Stimulated activated naive CD4-positive, alpha-beta T cell treated with Interleukin-2 at 50 U/mL for 16 hours (primary cell): ENCODE measurements around the gene OR2AP1.
"Not testable (repeated sequence)": the region's sequence is repeated elsewhere in the genome, so short reads cannot be mapped to it uniquely, and the experiment has no call there.

Source experiments
- DNase-seq: peaks from one replicate; lab custom pipeline; 2025; lab: John Stamatoyannopoulos, UW

The OR2AP1 gene

DNA sequence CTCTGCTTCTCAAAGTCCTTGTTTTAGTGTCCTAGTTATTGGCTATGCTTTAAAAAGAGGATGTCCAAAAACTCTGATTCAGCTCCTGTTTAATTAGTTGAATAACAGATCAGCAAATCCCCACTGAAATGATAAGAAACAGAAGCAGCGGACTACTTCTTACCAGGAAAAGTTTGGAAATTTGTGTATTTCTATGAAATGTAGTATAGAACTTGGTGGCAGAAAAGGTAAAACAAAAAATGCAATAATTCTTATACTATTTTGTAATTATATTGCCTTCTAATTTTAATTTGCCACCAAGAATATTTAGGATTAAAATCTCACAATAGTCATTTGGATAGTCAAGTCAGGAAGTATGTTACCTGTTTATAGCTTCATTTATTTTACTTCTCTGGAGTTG lies at the start of gene OR2AP1:
TSS of gene OR2AP1 (plus strand) at position 301 of the 400 bp plus-strand sequence. CDS start 1,947 bp downstream, outside the sequence.
- no peak for DNase-seq

DNA sequence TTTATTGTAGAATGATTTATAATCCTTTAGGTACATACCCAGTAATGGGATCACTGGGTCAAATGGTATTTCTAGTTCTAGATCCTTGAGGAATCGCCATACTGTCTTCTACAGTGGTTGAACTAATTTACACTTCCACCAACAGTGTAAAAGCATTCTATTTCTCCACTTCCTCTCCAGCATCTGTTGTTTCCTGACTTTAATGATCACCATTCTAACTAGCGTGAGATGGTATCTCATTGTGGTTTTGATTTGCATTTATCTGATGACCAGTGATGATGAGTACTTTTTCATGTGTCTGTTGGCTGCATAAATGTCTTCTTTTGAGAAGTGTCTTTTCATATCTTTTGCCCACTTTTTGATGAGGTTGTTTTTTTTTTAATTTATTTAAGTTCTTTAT lies 24.0 kb upstream of the OR2AP1 start:
- not testable (repeated sequence) for DNase-seq

DNA sequence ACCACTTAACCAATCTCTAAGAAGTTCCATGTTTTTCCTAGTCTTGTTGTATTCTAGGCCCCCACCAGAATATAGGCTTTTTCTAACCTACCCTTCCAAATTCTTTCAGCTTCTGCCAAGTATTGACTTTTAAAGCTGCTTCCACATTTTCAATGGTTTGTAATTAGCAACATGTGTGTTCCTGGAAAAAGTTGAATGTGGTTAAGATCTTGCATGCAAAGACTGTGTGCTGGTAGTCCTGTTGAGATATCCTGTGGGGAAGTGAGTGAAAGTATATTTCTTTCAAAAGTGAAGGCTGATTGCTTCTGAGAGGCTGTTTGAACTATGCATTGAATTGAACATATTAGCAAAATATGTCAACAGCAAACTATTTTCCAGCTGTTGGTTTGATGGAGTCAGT lies 23.5 kb upstream of the OR2AP1 start:
- no peak for DNase-seq

DNA sequence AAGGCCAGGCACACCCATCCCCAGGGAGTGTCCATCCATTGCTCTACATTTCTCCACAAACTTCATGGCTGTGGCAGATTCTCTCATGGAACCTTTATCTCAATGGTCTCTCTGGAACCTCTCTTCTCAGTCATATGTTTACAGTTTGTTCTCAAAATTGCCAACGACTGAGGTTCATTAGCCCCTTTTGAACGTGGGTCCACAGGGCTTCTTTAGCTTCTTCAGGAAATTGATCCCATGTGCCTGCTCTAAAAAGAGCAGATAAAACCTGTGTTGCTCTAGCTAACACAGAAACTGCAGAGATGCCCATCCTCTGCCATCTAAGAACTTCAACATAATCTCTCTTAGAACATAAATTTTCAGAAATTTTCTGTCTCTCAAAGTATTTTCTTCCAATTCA lies 23.0 kb upstream of the OR2AP1 start, which contains the start of gene OR6C4:
TSS of gene OR6C4 (plus strand) at position 301 of the 400 bp plus-strand sequence. CDS start 1,625 bp downstream, outside the sequence.
- no peak for DNase-seq

DNA sequence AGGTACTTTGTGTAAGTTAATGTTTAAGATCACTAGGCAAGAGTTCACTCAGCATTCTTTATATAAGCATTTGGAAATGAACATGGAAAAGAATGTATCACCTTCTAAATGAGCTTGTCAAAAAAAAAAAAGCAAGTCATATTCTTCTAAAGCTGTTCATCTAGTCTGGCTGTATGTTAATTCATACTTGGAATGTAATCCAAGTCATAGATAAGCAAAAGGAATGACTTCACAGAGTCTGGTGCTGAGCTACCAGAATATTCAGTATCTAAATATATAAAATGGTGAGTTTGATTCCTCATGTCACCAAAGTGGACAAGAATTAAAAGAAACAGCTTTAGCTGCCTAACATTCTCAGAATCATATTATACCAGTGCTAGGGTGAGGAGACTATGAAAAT lies 18.0 kb upstream of the OR2AP1 start:
- DNase-seq = no peak

DNA sequence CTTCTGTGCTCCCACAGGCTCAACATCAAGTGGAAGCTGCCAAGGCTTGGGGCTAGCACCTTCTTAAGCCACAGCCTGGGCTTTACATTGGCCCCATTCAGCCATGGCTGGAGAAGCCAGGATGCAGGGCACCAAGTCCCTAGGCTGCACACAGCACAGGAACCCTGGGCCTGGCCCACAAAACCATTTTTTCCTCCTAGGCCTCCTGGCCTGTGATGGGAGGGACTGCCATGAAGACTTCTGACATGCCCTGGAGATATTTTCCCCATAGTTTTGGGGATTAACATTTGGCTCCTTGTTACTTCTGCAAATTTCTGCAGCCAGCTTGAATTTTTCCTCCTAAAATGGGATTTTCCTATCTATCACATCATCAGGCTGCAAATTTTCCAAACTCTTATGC lies 2.2 kb upstream of the OR2AP1 start:
- DNase-seq = not testable (repeated sequence)

DNA sequence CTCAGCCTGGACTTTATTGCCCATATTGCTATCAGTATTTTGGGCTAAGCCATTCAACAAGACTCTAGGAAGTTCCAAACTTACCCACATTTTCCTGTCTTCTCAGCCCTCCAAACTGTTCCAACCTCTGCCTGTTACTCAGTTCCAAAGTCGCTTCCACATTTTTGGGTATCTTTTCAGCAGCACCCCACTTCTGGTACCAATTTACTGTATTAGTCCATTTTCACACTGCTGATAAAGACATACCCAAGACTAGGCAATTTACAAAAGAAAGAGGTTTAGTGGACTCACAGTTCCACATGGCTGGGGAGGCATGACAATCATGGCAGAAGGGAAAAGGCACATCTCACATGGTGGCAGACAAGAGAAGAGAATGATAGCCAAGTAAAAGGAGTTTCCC lies 1.6 kb upstream of the OR2AP1 start:
- not testable (repeated sequence) for DNase-seq

DNA sequence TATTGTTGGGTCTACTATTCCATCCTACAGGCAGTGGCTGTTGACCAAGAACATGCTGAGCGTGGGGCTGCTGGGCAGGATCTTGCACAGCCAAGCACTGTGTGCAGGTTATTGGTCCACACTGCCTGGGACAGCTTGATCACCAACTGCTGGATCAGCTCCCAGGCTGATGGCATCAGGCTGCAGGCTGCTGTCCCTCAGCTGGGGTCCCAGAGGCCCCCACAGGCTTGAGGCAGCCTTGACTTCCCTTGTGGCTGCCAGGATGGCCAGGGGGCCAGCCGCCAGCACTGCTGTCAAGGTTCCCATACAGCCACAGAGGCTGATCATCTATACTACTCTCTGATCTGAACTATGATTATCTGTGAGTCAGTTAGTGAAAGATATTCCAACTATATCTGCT lies 9.8 kb downstream of the OR2AP1 start:
- no peak for DNase-seq

DNA sequence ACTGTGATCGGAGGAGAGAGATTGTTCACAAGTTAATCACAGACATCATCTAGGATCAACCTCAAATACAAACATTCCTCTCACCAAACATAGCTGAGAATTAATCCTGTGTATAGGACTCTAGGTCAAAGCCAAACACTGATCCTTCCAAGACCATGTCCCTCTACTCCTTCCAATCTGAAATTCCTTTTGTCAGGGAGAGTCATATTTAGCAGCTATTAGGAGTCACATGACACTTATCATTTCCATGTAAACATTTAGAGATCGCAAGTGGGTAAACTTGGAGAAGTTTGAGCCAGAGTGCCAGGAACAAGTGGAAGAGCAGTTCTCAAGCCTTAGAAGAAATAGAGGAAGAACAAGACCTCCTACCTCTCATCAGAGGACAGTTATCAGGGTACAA lies 13.5 kb downstream of the OR2AP1 start:
- DNase-seq = no peak

DNA sequence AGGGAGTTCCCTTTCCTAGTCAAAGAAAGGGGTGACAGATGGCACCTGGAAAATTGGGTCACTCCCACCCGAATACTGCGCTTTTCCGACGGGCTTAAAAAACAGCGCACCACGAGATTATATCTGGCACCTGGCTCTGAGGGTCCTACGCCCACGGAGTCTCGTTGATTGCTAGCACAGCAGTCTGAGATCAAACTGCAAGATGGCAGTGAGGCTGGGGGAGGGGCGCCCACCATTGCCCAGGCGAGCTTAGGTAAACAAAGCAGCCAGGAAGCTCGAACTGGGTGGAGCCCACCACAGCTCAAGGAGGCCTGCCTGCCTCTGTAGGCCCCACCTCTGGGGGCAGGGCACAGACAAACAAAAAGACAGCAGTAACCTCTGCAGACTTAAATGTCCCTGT lies 17.9 kb downstream of the OR2AP1 start:
- DNase-seq = not testable (repeated sequence)

DNA sequence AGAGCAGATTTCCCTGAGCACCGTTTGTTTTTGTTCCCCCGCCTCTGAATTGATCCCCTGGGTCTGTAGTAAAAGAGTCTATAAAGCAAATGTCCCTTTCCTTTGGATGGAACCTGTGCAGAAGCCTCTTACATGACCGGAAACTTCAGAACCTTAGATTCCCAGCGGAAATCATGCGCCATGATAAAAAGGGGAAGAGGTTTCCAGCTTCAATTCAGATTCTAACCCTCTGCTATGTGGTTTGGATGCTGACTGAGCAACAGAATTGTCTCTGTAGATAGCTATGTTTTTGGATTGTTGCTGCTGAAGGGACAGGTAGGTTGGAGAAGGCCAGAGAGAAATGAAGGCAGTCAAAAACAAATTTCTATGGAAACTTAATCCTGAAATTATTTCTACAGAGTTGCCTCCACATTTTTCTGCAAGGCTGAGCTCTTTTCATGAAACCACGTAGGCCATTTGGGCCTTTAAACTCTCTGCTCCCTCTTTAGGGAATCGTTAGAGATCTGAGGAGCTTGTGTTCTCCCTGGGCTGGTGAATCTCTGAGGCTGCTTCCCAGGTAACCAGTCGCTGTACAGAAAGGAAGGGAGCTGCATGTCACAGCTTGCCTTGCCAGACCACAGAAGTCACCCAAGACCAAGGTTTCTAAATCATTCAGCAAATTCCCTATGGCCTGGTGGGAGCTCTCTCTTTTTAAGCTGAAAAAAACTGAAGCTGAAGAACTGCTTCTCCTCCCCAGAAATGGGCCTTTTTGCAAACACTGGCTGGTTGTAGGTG lies 35.7 kb downstream of the OR2AP1 start:
- DNase-seq = no peak

DNA sequence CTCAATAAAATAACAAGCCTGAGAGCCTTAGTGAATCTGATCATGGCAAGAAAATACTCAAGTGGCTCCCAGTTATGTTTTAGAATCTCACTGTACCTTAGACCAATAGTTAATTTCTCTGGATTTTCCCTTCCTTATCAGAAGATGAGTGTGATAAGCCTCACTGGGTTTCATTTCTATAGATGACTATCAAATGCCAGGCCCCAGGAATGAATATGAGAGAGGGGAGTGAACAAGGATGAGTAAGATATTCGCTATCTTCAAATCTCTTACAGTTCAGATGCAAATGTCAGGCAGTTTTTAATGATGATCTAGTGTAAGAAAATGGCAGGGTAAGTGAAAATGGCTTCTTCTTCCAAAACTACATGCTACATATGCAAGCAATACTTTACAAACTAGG lies 38.3 kb downstream of the OR2AP1 start:
- DNase-seq = no peak

DNA sequence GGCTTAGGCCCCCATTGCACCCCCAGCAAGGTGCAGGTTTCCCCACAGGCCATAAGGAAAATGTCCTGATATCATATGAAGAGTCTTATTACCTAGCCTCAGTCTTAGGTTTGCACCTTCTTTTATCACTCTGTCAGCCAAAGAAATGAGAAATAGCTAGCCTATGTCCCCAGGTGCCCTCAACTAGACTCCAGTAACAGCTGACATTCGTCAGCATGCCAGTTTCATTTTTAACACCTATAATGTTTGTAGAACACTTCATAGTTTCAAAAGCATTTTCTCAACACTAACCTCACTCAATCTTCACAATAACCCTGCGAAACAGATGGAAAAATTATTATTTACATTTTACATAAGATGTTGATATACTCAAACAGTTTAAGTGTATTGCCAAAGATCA lies 40.4 kb downstream of the OR2AP1 start:
- no peak for DNase-seq

DNA sequence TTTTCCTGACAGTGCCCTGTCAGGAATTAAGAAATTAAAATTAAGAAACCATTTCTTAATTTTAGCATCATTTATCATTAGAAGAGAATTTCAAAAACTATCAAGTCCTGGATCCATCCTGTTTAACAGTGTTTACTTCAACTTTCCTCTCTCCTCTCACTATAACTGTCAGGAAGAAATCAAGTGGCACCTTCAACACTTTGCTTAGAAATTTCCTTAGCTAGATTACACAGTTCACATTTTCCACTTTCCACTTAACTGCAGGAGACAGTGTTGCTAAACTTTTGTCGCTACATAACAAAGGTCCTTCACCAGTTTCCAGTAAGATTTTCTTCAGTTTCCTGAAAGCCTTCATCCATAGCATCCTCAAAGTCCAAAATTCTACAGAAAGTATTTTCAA lies 42.5 kb downstream of the OR2AP1 start:
- no peak for DNase-seq

DNA sequence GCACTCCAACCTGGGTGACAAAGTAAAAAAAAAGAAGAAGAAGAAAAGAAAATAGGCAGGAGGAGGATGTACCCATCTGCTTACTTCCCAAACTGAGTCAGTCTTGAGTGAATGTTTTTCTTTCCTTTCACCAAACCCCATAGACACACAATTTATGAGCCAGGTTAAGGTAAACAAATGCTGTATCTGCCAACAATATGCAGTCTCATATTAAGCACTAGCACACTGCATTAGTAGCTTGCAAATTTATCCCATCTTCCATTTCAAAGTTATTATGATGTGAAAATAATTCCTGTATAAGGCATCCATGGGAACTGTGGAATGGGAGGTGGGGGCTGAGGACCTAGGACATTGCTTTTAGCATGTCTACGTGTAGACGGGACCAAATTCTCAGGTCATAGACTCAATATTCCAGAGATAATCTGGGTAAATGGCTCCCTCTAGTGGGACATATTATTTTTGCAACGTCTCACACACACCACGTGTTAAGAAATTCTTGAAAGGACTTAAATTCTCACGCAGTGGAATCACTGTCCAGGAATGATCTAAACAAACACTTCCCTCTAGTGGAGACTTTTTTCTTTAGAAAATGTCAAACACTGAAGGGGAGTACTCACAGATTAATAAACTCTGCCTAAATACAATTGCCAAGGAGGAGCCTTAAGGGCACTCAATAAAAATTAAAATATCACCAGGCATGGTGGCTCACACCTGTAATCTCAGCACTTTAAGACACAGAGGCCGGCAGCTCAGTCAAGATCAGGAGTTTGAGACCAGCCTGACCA lies 47.3 kb downstream of the OR2AP1 start:
- no peak for DNase-seq

DNA sequence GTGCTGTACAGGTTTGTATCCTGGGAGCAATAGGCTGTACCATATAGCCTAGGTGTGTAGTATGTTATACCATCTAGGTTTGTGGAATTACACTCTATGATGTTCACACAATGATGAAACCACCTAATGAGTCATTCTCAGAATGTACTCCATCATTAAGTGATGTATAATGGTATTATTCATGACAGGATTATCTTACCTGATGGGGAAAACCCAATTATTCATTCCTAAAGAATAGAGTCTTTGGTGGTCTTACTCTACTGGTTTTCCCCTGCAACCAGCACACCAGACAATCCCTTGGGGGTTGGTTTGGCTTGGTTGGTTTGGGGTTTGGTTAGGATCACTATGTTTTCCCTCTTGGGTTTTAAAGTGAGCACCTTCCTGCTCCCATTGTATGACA lies 51.8 kb downstream of the OR2AP1 start:
- no peak for DNase-seq
